GM18499 (cell line): ENCODE data around the gene TTC21A.

ENCODE experiments used
- ATAC-seq: cut with Tn5 transposase; IDR thresholded peaks from one replicate; pipeline ENCODE4 v1.9.1; 2021; ENCODE audit warnings: moderate number of reproducible peaks; ENCODE audit not compliant: insufficient read depth, unreplicated experiment

The TTC21A gene

GRCh38 chr3:39115870-39116269, 8.4 kb downstream of the TTC21A start:
- ATAC-seq = no peak

GRCh38 chr3:39118079-39118478, 10.6 kb downstream of the TTC21A start:
- no peak for ATAC-seq

GRCh38 chr3:39118931-39119660, 11.6 kb downstream of the TTC21A start:
- ATAC-seq = no peak

- no peak for ATAC-seq
These were observed 14.1 kb downstream of the TTC21A start for GRCh38 chr3:39121621-39122020.

GRCh38 chr3:39122813-39123212, 15.3 kb downstream of the TTC21A start:
- no peak for ATAC-seq

GRCh38 chr3:39124876-39125840, 17.7 kb downstream of the TTC21A start:
- ATAC-seq = no peak

- ATAC-seq = no peak
These were observed 18.5 kb downstream of the TTC21A start for GRCh38 chr3:39125841-39126500.

- ATAC-seq = no peak
These were observed 19.1 kb downstream of the TTC21A start for GRCh38 chr3:39126532-39127071.

GRCh38 chr3:39127269-39127907, 19.9 kb downstream of the TTC21A start:
- no peak for ATAC-seq

- ATAC-seq = no peak
These were observed 20.4 kb downstream of the TTC21A start for GRCh38 chr3:39127908-39128304.

GRCh38 chr3:39128951-39129350, 21.5 kb downstream of the TTC21A start:
- no peak for ATAC-seq

GRCh38 chr3:39130026-39130425, 22.5 kb downstream of the TTC21A start:
- no peak for ATAC-seq

- ATAC-seq = no peak
These were observed 23.3 kb downstream of the TTC21A start for GRCh38 chr3:39130693-39131265.

GRCh38 chr3:39132096-39133092, 24.9 kb downstream of the TTC21A start:
- ATAC-seq = no peak

GRCh38 chr3:39133093-39133490, 25.6 kb downstream of the TTC21A start:
- no peak for ATAC-seq

GRCh38 chr3:39133822-39134221, 26.3 kb downstream of the TTC21A start:
- ATAC-seq = no peak

GRCh38 chr3:39134305-39134704, 26.8 kb downstream of the TTC21A start:
- ATAC-seq = no peak

- no peak for ATAC-seq
These were observed 27.8 kb downstream of the TTC21A start for GRCh38 chr3:39135170-39135805.
